ENCODE measurements around the gene CHST15. TPM values are rescaled to one million over a fixed set of nuclear protein-coding genes. Genes with fewer than 3 reads are reported as not detected.

The CHST15 gene
- total and polyA plus RNA-seq, 2 of the 13 experiments (the other 11 are each of a cell fraction or from before 2014, with no cell fraction given), result 1.4 to 94.7 TPM

- Histone ChIP-seq H3K4me3 (replicated peaks in 1 of 3; ENCODE audit: insufficient read depth in 1 of 3, low read depth in 2 of 3, low read length in 3 of 3) (no peak overlapping the region), H4K20me1 (ENCODE audit: insufficient read depth, low read length) (peaks cover 52% of the 10 kb centered on the region), H3K4me2 (ENCODE audit: low read depth, low read length) (no peak overlapping the region), H2AFZ (ENCODE audit: low read length) (no peak overlapping the region), H3K36me3 (replicated peaks in 1 of 2; ENCODE audit: control insufficient read depth in 1 of 2, insufficient read depth in 2 of 2, low read length in 2 of 2) (peaks cover 8 to 41% of the 10 kb centered on the region in 2 experiments), H3K27ac (ENCODE audit: extremely low read length, insufficient read depth, low read length) (no peak overlapping the region), H3K79me2 (ENCODE audit: insufficient read depth, low read length) (peaks cover 83% of the 10 kb centered on the region), H3K27me3 (ENCODE audit: control insufficient read depth in 1 of 2, insufficient read depth in 2 of 2, low read length in 2 of 2) (no peaks in the 10 kb centered on the region), H3K9ac (ENCODE audit: insufficient read depth, low read depth, low read length) (no peak overlapping the region), H3K4me1 (ENCODE audit: insufficient read depth, low read length) (peaks cover 97% of the 10 kb centered on the region), H3K9me3 (ENCODE audit: low read length) (no peaks in the 10 kb centered on the region)
- ChIA-PET POLR2A (no interaction called here), CTCF (ENCODE audit: low intra/inter-chr PET ratio, low total read pairs) (no interaction called here)
- intact Hi-C loops (cut with micrococcal nuclease; ENCODE audit: unreplicated experiment), result no loop called here
- no peak for DNase-seq (ENCODE audit: low spot score)
- no peak for TF ChIP-seq ZNF30 (CRISPR knock-in tag; IDR thresholded peaks at IDR 0.05)
- TF ChIP-seq ZNF160 (CRISPR knock-in tag; IDR thresholded peaks at IDR 0.05), result no peak
- no peak for TF ChIP-seq ZNF687 (CRISPR knock-in tag; IDR thresholded peaks at IDR 0.05)
- WGBS (ENCODE audit: low lambda C conversion rate), result 93% methylated on average over 12 of the region's 12 CpGs
- no peak for ATAC-seq
- in situ Hi-C loops (cut with HindIII; ENCODE audit: extremely low pct_ligation_motif_present, low pct_unique_long_range_greater_than_20kb), result no loop called here
- no TSS peak for BruUV-seq (replicated peaks)
- no peak for FAIRE-seq
These were observed 27.2 kb downstream of the CHST15 start for GRCh38 chr10:124066126-124066700.

Measured in HepG2 (cell line).